Measurements from ENCODE around the gene YKT6.

DNA sequence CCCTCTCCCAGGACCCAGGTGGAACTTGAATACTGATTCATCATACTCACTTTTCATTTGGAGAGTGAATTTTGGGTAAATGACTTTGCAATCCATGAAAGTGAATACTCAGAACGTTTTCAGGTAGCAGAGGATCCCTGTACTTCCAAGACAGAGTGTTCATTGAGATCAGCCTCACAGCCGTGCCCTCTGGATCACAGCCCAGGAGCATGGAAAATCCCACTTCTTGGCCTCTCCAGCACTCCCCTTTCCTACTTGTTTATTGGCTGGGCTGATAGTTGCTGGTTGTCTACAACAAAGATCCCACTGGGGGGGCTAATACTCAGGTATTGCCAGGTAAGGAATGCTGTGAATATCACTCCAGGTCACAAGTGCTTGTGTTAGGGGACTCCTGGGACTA is 17.4 kb upstream of the YKT6 start:
- TF ChIP-seq TAF1 (IDR thresholded peaks at IDR 0.05; ENCODE audit: low read depth) (no peak), RAD21 (IDR thresholded peaks at IDR 0.05; ENCODE audit: low read depth) (no peak), NFIC (IDR thresholded peaks at IDR 0.05) (no peak), EP300 (IDR thresholded peaks at IDR 0.05; ENCODE audit: borderline replicate concordance) (no peak), FOXM1 (IDR thresholded peaks at IDR 0.05; ENCODE audit: borderline replicate concordance, low read depth) (no peak)
- TF ChIP-seq, protein P1, sequence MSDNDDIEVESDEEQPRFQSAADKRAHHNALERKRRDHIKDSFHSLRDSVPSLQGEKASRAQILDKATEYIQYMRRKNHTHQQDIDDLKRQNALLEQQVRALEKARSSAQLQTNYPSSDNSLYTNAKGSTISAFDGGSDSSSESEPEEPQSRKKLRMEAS (IDR thresholded peaks at IDR 0.05), result no peak
- TF ChIP-seq, protein P2, sequence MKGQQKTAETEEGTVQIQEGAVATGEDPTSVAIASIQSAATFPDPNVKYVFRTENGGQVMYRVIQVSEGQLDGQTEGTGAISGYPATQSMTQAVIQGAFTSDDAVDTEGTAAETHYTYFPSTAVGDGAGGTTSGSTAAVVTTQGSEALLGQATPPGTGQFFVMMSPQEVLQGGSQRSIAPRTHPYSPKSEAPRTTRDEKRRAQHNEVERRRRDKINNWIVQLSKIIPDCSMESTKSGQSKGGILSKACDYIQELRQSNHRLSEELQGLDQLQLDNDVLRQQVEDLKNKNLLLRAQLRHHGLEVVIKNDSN (IDR thresholded peaks at IDR 0.05), result no peak
- TF ChIP-seq, protein P3, sequence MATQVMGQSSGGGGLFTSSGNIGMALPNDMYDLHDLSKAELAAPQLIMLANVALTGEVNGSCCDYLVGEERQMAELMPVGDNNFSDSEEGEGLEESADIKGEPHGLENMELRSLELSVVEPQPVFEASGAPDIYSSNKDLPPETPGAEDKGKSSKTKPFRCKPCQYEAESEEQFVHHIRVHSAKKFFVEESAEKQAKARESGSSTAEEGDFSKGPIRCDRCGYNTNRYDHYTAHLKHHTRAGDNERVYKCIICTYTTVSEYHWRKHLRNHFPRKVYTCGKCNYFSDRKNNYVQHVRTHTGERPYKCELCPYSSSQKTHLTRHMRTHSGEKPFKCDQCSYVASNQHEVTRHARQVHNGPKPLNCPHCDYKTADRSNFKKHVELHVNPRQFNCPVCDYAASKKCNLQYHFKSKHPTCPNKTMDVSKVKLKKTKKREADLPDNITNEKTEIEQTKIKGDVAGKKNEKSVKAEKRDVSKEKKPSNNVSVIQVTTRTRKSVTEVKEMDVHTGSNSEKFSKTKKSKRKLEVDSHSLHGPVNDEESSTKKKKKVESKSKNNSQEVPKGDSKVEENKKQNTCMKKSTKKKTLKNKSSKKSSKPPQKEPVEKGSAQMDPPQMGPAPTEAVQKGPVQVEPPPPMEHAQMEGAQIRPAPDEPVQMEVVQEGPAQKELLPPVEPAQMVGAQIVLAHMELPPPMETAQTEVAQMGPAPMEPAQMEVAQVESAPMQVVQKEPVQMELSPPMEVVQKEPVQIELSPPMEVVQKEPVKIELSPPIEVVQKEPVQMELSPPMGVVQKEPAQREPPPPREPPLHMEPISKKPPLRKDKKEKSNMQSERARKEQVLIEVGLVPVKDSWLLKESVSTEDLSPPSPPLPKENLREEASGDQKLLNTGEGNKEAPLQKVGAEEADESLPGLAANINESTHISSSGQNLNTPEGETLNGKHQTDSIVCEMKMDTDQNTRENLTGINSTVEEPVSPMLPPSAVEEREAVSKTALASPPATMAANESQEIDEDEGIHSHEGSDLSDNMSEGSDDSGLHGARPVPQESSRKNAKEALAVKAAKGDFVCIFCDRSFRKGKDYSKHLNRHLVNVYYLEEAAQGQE (IDR thresholded peaks at IDR 0.05; ENCODE audit: low read depth), result no peak

All from Ishikawa (cell line).